Stimulated activated CD8-positive, alpha-beta memory T cell treated with anti-CD3 and anti-CD28 coated beads, Interleukin-12 subunit alpha, Interleukin-12 subunit beta, amount 100 ng/mL, for 24 hours (primary cell): Measurements from ENCODE around the gene FTO.

Experiments used
- DNase-seq: peaks from one replicate; pipeline ENCODE4 v3.0.0-alpha.2; 2020; ENCODE audit errors: extremely low read depth

FTO gene

GRCh38 chr16:54156349-54156748, 452.4 kb downstream of the FTO start:
- DNase-seq, result no peak

GRCh38 chr16:54158986-54159385, 455.0 kb downstream of the FTO start:
- DNase-seq, result no peak

GRCh38 chr16:54159490-54160080, 455.6 kb downstream of the FTO start:
- DNase-seq, result no peak

GRCh38 chr16:54160252-54160860, 456.4 kb downstream of the FTO start:
- DNase-seq, result no peak

GRCh38 chr16:54160939-54161897, 457.3 kb downstream of the FTO start:
- no peak for DNase-seq

- no peak for DNase-seq
Observed at GRCh38 chr16:54163197-54163843, 459.4 kb downstream of the FTO start.

GRCh38 chr16:54164789-54165173, 460.8 kb downstream of the FTO start:
- DNase-seq, result no peak

GRCh38 chr16:54165174-54165911, 461.4 kb downstream of the FTO start:
- DNase-seq, result no peak

- DNase-seq, result no peak
Observed at GRCh38 chr16:54165912-54166865, 462.2 kb downstream of the FTO start.

- no peak for DNase-seq
Observed at GRCh38 chr16:54169112-54169511, 465.2 kb downstream of the FTO start.

GRCh38 chr16:54171626-54172537, 467.9 kb downstream of the FTO start:
- no peak for DNase-seq

GRCh38 chr16:54173490-54173889, 469.5 kb downstream of the FTO start:
- no peak for DNase-seq

- DNase-seq, result no peak
Observed at GRCh38 chr16:54174201-54174600, 470.2 kb downstream of the FTO start.

- DNase-seq, result no peak
Observed at GRCh38 chr16:54174750-54175149, 470.8 kb downstream of the FTO start.

GRCh38 chr16:54175169-54175551, 471.2 kb downstream of the FTO start:
- DNase-seq, result no peak

- DNase-seq, result no peak
Observed at GRCh38 chr16:54175552-54176375, 471.8 kb downstream of the FTO start.

GRCh38 chr16:54176376-54176901, 472.5 kb downstream of the FTO start:
- no peak for DNase-seq
